GM12878 (cell line): ENCODE results near the gene SF3B2. TPM values are rescaled to one million over a fixed set of nuclear protein-coding genes. Genes with fewer than 3 reads are reported as not detected.

Source experiments
- ATF2 ChIP-seq: IDR thresholded peaks from 2 replicates; pipeline ENCODE4 v1.6.1; 2012; ENCODE audit warnings: low read length, inconsistent platforms
- ATF7 ChIP-seq: fragments of 450-650 bp; IDR thresholded peaks from 2 replicates; pipeline ENCODE4 v1.6.1; 2016; ENCODE audit warnings: low read depth, mild to moderate bottlenecking
- CEBPZ ChIP-seq: fragments of 150-350 bp; IDR thresholded peaks from 2 replicates; pipeline ENCODE4 v1.6.1; 2016; ENCODE audit warnings: low read depth, low read length
- CREB1 ChIP-seq: IDR thresholded peaks from 2 replicates; pipeline ENCODE4 v1.6.1; 2012; ENCODE audit warnings: low read depth, mild to moderate bottlenecking, inconsistent platforms
- EGR1 ChIP-seq, 2 experiments: IDR thresholded peaks; 1 replicate in 1 of 2; 2 replicates in 1 of 2; pipeline ENCODE4 v1.6.1; 2011 to 2012; ENCODE audit warnings: low read depth in 2 of 2, low read length in 2 of 2, borderline replicate concordance in 1 of 2, mild to moderate bottlenecking in 1 of 2, moderate library complexity in 1 of 2
- GATAD2B ChIP-seq: fragments of 450-650 bp; conservative IDR thresholded peaks from 2 replicates; pipeline ENCODE4 v1.6.1; 2017; ENCODE audit warnings: low read depth, mild to moderate bottlenecking, moderate library complexity
- IKZF1 ChIP-seq: fragments of 450-650 bp; conservative IDR thresholded peaks from 2 replicates; pipeline ENCODE4 v1.6.1; 2017; ENCODE audit warnings: antibody characterized with exemption, mild to moderate bottlenecking
- MTA3 ChIP-seq: IDR thresholded peaks from 2 replicates; pipeline ENCODE4 v1.6.1; 2012; ENCODE audit warnings: low read length, inconsistent platforms, borderline replicate concordance
- POU2F2 ChIP-seq: IDR thresholded peaks from 3 replicates; pipeline ENCODE4 v1.6.1; 2011; ENCODE audit warnings: low read depth, mild to moderate bottlenecking, low read length, borderline replicate concordance
- RAD21 ChIP-seq: IDR thresholded peaks from 2 replicates; pipeline ENCODE4 v1.6.1; 2011; ENCODE audit warnings: mild to moderate bottlenecking, low read depth, low read length, moderate library complexity; ENCODE audit not compliant: insufficient read depth
- RBBP5 ChIP-seq: fragments of 200-600 bp; sonication (generic); conservative IDR thresholded peaks from 2 replicates; pipeline ENCODE4 v1.6.1; 2016
- RCOR1 ChIP-seq: conservative IDR thresholded peaks from 2 replicates; pipeline ENCODE4 v1.6.1; 2012; ENCODE audit warnings: low read depth, low read length, improper control_type of control experiment
- RELB ChIP-seq: fragments of 450-650 bp; IDR thresholded peaks from 2 replicates; pipeline ENCODE4 v1.6.1; 2017; ENCODE audit warnings: low read depth, mild to moderate bottlenecking, moderate library complexity
- SMC3 ChIP-seq: IDR thresholded peaks from 2 replicates; pipeline ENCODE4 v1.6.1; 2011; ENCODE audit warnings: low read length, improper control_type of control experiment, borderline replicate concordance
- SPI1 ChIP-seq: IDR thresholded peaks from 2 replicates; pipeline ENCODE4 v1.6.1; 2011; ENCODE audit warnings: low read depth, mild to moderate bottlenecking, low read length, moderate library complexity, borderline replicate concordance; ENCODE audit not compliant: insufficient read depth
- SREBF1 ChIP-seq: IDR thresholded peaks from 2 replicates; pipeline ENCODE4 v1.6.1; 2012; ENCODE audit warnings: mild to moderate bottlenecking, low read length
- ZNF274 ChIP-seq: IDR thresholded peaks from one replicate; pipeline ENCODE4 v1.8.0; 2011; ENCODE audit not compliant: insufficient read length, insufficient read depth
- ZNF687 ChIP-seq: fragments of 450-650 bp; IDR thresholded peaks from 2 replicates; pipeline ENCODE4 v1.6.1; 2017; ENCODE audit warnings: mild to moderate bottlenecking, moderate library complexity
- polyA plus RNA-seq, 11 experiments: library from polyadenylated mRNA; depleted of rRNA in 4 of 11; unstranded in 6 of 11; stranded (reverse) in 5 of 11; fragments of >200 nt; fragmentation: Nextera tagmentation in 4 of 11; fragmentation: Illumina TruSeq in 1 of 11; extraction: Ambion mirVana in 4 of 11; extraction: Trizol in 1 of 11; gene quantifications; 1 replicate in 1 of 11; 2 replicates in 10 of 11; pipeline versions ENCODE4 v1.2.1 to v1.2.3, GENCODE V29; 2011 to 2016; ENCODE audit warnings: inconsistent platforms in 2 of 11, missing spikeins in 2 of 11, low read depth in 1 of 11
- total RNA-seq, 4 experiments: library from RNA; depleted of rRNA in 3 of 4; stranded (reverse); fragments of >200 nt in 3 of 4; fragmentation: Illumina TruSeq in 1 of 4; extraction: Trizol in 1 of 4; gene quantifications; 2 replicates each; pipeline versions ENCODE4 v1.2.1 to v1.2.3, GENCODE V29; 2013 to 2021

SF3B2 gene
- total and polyA plus RNA-seq, 10 of the 15 experiments (the other 5 are each of a cell fraction or from before 2014, with no cell fraction given) = 56.3 to 245 (median 144) TPM

- TF ChIP-seq RELB = peak; percentile 94
- TF ChIP-seq ATF2 = peak; percentile 72; the same call in 1 of the 2 replicates
- TF ChIP-seq SREBF1 = no peak
- TF ChIP-seq ZNF274 = no peak
- no peak for TF ChIP-seq RAD21
- peak; percentile 55; the same call in 1 of the 3 replicates for TF ChIP-seq POU2F2
- TF ChIP-seq IKZF1 = peak; percentile 76
- TF ChIP-seq GATAD2B = no peak
- no peak for TF ChIP-seq CEBPZ
- 0 out of 2 replicates have a peak, but pooled peaks have one; percentile 62 for TF ChIP-seq RCOR1
- peak; percentile 95 for TF ChIP-seq SPI1
- no peak for TF ChIP-seq EGR1 (IDR thresholded peaks at IDR 0.05; ENCODE audit: borderline replicate concordance in 1 of 2, low read depth in 2 of 2, low read length in 2 of 2)
- TF ChIP-seq RBBP5 = no peak
- TF ChIP-seq MTA3 = peak; percentile 66; the same call in 1 of the 2 replicates
- no peak; the same call in 1 of the 2 replicates for TF ChIP-seq ATF7
- no peak for TF ChIP-seq ZNF687
- TF ChIP-seq CREB1 = peak; percentile 19; the same call in 1 of the 2 replicates
- TF ChIP-seq SMC3 = no peak
These were observed 60.7 kb downstream of the SF3B2 start (continued) for GRCh38 chr11:66112601-66113499.
